ENCODE measurements around the gene TMEM17.

TMEM17 gene

GRCh38 chr2:62501794-62502500 lies 4.0 kb downstream of the TMEM17 start:
- TF ChIP-seq EZH2 (IDR thresholded peaks at IDR 0.05; ENCODE audit: borderline replicate concordance, low read length) (no peak), CTCF (IDR thresholded peaks at IDR 0.05; ENCODE audit: low read length) (no peak)
- H3K9me2 ChIP-seq (ENCODE audit: low read depth, low read length), result no peaks in the 10 kb centered on the region
- no peaks in the 10 kb centered on the region for H3F3A ChIP-seq (ENCODE audit: insufficient read depth, low read length)
- H2AFZ ChIP-seq (ENCODE audit: low read length), result no peak overlapping the region
- H3K4me3 ChIP-seq (ENCODE audit: low read depth, low read length, poor library complexity, severe bottlenecking), result no peak overlapping the region
- H3K36me3 ChIP-seq (ENCODE audit: insufficient read depth, low read length), result no peaks in the 10 kb centered on the region
- H3K9me3 ChIP-seq (ENCODE audit: low read length), result no peaks in the 10 kb centered on the region
- H3K27me3 ChIP-seq (ENCODE audit: insufficient read depth, low read length), result no peaks in the 10 kb centered on the region
- no peaks in the 10 kb centered on the region for H4K20me1 ChIP-seq (ENCODE audit: insufficient read depth, low read length)
- H3K9ac ChIP-seq (ENCODE audit: low read length), result no peak overlapping the region
- no peaks in the 10 kb centered on the region for H3K79me2 ChIP-seq (ENCODE audit: insufficient read depth, low read length)
- no peak overlapping the region for H3K27ac ChIP-seq (ENCODE audit: low read depth, low read length, poor library complexity, severe bottlenecking)
- peaks cover 15% of the 10 kb centered on the region for H3K4me1 ChIP-seq (ENCODE audit: insufficient read depth, low read length, severe bottlenecking)
- H3K4me2 ChIP-seq (ENCODE audit: low read length), result no peak overlapping the region

- Histone ChIP-seq H4K20me1 (ENCODE audit: insufficient read depth, low read length) (no peaks in the 10 kb centered on the region), H3K4me1 (ENCODE audit: insufficient read depth, low read length, severe bottlenecking) (peaks cover 8% of the 10 kb centered on the region)
- no peak for TF ChIP-seq EZH2 (IDR thresholded peaks at IDR 0.05; ENCODE audit: borderline replicate concordance, low read length)
- TF ChIP-seq CTCF (IDR thresholded peaks at IDR 0.05; ENCODE audit: low read length), result no peak
Measured at GRCh38 chr2:62501069-62501468, 4.9 kb downstream of the TMEM17 start.

GRCh38 chr2:62499430-62500060 lies 6.5 kb downstream of the TMEM17 start:
- no peaks in the 10 kb centered on the region for H3K79me2 ChIP-seq (ENCODE audit: insufficient read depth, low read length)
- H3K4me2 ChIP-seq (ENCODE audit: low read length), result no peak overlapping the region
- H3K9ac ChIP-seq (ENCODE audit: low read length), result no peak overlapping the region
- H3K36me3 ChIP-seq (ENCODE audit: insufficient read depth, low read length), result no peaks in the 10 kb centered on the region
- no peaks in the 10 kb centered on the region for H3K9me3 ChIP-seq (ENCODE audit: low read length)
- H3K27me3 ChIP-seq (ENCODE audit: insufficient read depth, low read length), result no peaks in the 10 kb centered on the region; the same call in 1 of the 2 replicates
- no peak overlapping the region for H3K4me3 ChIP-seq (ENCODE audit: low read depth, low read length, poor library complexity, severe bottlenecking)
- no peak overlapping the region for H2AFZ ChIP-seq (ENCODE audit: low read length)
- no peaks in the 10 kb centered on the region for H3F3A ChIP-seq (ENCODE audit: insufficient read depth, low read length)
- no peak overlapping the region for H3K27ac ChIP-seq (ENCODE audit: low read depth, low read length, poor library complexity, severe bottlenecking)
- H3K9me2 ChIP-seq (ENCODE audit: low read depth, low read length), result no peaks in the 10 kb centered on the region
- TF ChIP-seq EZH2 (IDR thresholded peaks at IDR 0.05; ENCODE audit: borderline replicate concordance, low read length), result no peak
- TF ChIP-seq CTCF (IDR thresholded peaks at IDR 0.05; ENCODE audit: low read length), result no peak
- no peaks in the 10 kb centered on the region for H4K20me1 ChIP-seq (ENCODE audit: insufficient read depth, low read length)
- H3K4me1 ChIP-seq (ENCODE audit: insufficient read depth, low read length, severe bottlenecking), result no peaks in the 10 kb centered on the region

More at GRCh38 chr2:62501069-62501468, 4.9 kb downstream of the TMEM17 start:
- no peak overlapping the region for H3K4me3 ChIP-seq (ENCODE audit: low read depth, low read length, poor library complexity, severe bottlenecking)
- H2AFZ ChIP-seq (ENCODE audit: low read length), result no peak overlapping the region
- H3K27ac ChIP-seq (ENCODE audit: low read depth, low read length, poor library complexity, severe bottlenecking), result no peak overlapping the region
- no peak overlapping the region for H3K9ac ChIP-seq (ENCODE audit: low read length)
- H3K9me2 ChIP-seq (ENCODE audit: low read depth, low read length), result no peaks in the 10 kb centered on the region
- H3F3A ChIP-seq (ENCODE audit: insufficient read depth, low read length), result no peaks in the 10 kb centered on the region
- H3K4me2 ChIP-seq (ENCODE audit: low read length), result no peak overlapping the region
- H3K27me3 ChIP-seq (ENCODE audit: insufficient read depth, low read length), result no peaks in the 10 kb centered on the region
- no peaks in the 10 kb centered on the region for H3K36me3 ChIP-seq (ENCODE audit: insufficient read depth, low read length)
- no peaks in the 10 kb centered on the region for H3K79me2 ChIP-seq (ENCODE audit: insufficient read depth, low read length)
- no peaks in the 10 kb centered on the region for H3K9me3 ChIP-seq (ENCODE audit: low read length)
